IPS-15b (cell line): ENCODE measurements around the gene KLHL3.
"Not testable (repeated sequence)": the region's sequence is repeated elsewhere in the genome, so short reads cannot be mapped to it uniquely, and the experiment has no call there.

Experiments
- H3K27me3 ChIP-seq: one replicate; pipeline ENCODE4 v1.6.1; 2013; ENCODE audit warnings: low read length; ENCODE audit not compliant: control insufficient read depth, insufficient read depth
- H3K36me3 ChIP-seq: one replicate; pipeline ENCODE4 v1.6.1; 2013; ENCODE audit warnings: low read length; ENCODE audit not compliant: control insufficient read depth, insufficient read depth
- H3K4me1 ChIP-seq: one replicate; pipeline ENCODE4 v1.6.1; 2013; ENCODE audit warnings: mild to moderate bottlenecking, low read length; ENCODE audit not compliant: control insufficient read depth, insufficient read depth
- H3K4me3 ChIP-seq: one replicate; pipeline ENCODE4 v1.5.1; 2013; ENCODE audit warnings: low read depth, low read length
- H3K9ac ChIP-seq: one replicate; pipeline ENCODE4 v1.6.1; 2013; ENCODE audit warnings: low read depth, mild to moderate bottlenecking, low read length
- H3K9me3 ChIP-seq: one replicate; pipeline ENCODE4 v1.6.1; 2013; ENCODE audit warnings: mild to moderate bottlenecking, low read length; ENCODE audit not compliant: control insufficient read depth, insufficient read depth

The KLHL3 gene

GRCh38 chr5:137735555-137736284, at the start of gene KLHL3:
Gene KLHL3, minus strand, starts transcription at chr5:137736089. Its CDS starts 443 bp downstream, at chr5:137735646.
- peak within 1 kb of the TSS; percentile 70 for H3K9ac ChIP-seq
- peak within 1 kb of the TSS; percentile 89 for H3K4me3 ChIP-seq
- no peaks in the 10 kb centered on the region for H3K9me3 ChIP-seq
- H3K27me3 ChIP-seq, result no peaks in the 10 kb centered on the region
- H3K36me3 ChIP-seq, result no peaks in the 10 kb centered on the region
- H3K4me1 ChIP-seq, result peaks cover 14% of the 10 kb centered on the region

GRCh38 chr5:137782984-137783536, 47.2 kb upstream of the KLHL3 start:
- H3K36me3 ChIP-seq, result no peaks in the 10 kb centered on the region
- no peaks in the 10 kb centered on the region for H3K9me3 ChIP-seq
- no peak overlapping the region for H3K4me3 ChIP-seq
- H3K27me3 ChIP-seq, result no peaks in the 10 kb centered on the region
- no peak overlapping the region for H3K9ac ChIP-seq
- no peaks in the 10 kb centered on the region for H3K4me1 ChIP-seq

GRCh38 chr5:137782055-137782454, 46.2 kb upstream of the KLHL3 start:
- Histone ChIP-seq H3K4me1 (no peaks in the 10 kb centered on the region), H3K9me3 (no peaks in the 10 kb centered on the region), H3K4me3 (no peak overlapping the region), H3K27me3 (no peaks in the 10 kb centered on the region), H3K36me3 (no peaks in the 10 kb centered on the region), H3K9ac (no peak overlapping the region)

GRCh38 chr5:137778772-137779564, 43.1 kb upstream of the KLHL3 start:
- no peaks in the 10 kb centered on the region for H3K27me3 ChIP-seq

GRCh38 chr5:137767937-137768336, 32.0 kb upstream of the KLHL3 start:
- H3K4me3 ChIP-seq, H3K36me3 ChIP-seq, H3K4me1 ChIP-seq, H3K27me3 ChIP-seq, H3K9me3 ChIP-seq, H3K9ac ChIP-seq: not testable (repeated sequence)

More at GRCh38 chr5:137778772-137779564, 43.1 kb upstream of the KLHL3 start:
- Histone ChIP-seq H3K9ac (no peak overlapping the region), H3K36me3 (no peaks in the 10 kb centered on the region), H3K9me3 (no peaks in the 10 kb centered on the region), H3K4me1 (no peaks in the 10 kb centered on the region), H3K4me3 (no peak overlapping the region)

GRCh38 chr5:137761566-137761965, 25.7 kb upstream of the KLHL3 start:
- Histone ChIP-seq H3K36me3 (no peaks in the 10 kb centered on the region), H3K4me3 (no peak overlapping the region), H3K9me3 (no peaks in the 10 kb centered on the region), H3K9ac (no peak overlapping the region), H3K4me1 (no peaks in the 10 kb centered on the region), H3K27me3 (no peaks in the 10 kb centered on the region)

GRCh38 chr5:137760719-137761516, 25.0 kb upstream of the KLHL3 start:
- H3K9ac ChIP-seq, result no peak overlapping the region
- no peaks in the 10 kb centered on the region for H3K36me3 ChIP-seq
- H3K4me3 ChIP-seq, result no peak overlapping the region
- no peaks in the 10 kb centered on the region for H3K27me3 ChIP-seq
- H3K9me3 ChIP-seq, result no peaks in the 10 kb centered on the region
- no peaks in the 10 kb centered on the region for H3K4me1 ChIP-seq

GRCh38 chr5:137760294-137760693, 24.4 kb upstream of the KLHL3 start:
- H3K9ac ChIP-seq, result no peak overlapping the region
- no peaks in the 10 kb centered on the region for H3K9me3 ChIP-seq
- no peak overlapping the region for H3K4me3 ChIP-seq
- H3K4me1 ChIP-seq, result no peaks in the 10 kb centered on the region
- H3K27me3 ChIP-seq, result no peaks in the 10 kb centered on the region
- no peaks in the 10 kb centered on the region for H3K36me3 ChIP-seq

GRCh38 chr5:137758715-137759306, 22.9 kb upstream of the KLHL3 start:
- Histone ChIP-seq H3K27me3 (no peaks in the 10 kb centered on the region), H3K9me3 (no peaks in the 10 kb centered on the region), H3K4me3 (no peak overlapping the region), H3K4me1 (no peaks in the 10 kb centered on the region), H3K36me3 (no peaks in the 10 kb centered on the region), H3K9ac (no peak overlapping the region)

GRCh38 chr5:137758121-137758520, 22.2 kb upstream of the KLHL3 start:
- Histone ChIP-seq H3K4me3 (no peak overlapping the region), H3K4me1 (no peaks in the 10 kb centered on the region), H3K27me3 (no peaks in the 10 kb centered on the region), H3K36me3 (no peaks in the 10 kb centered on the region), H3K9ac (no peak overlapping the region), H3K9me3 (no peaks in the 10 kb centered on the region)

GRCh38 chr5:137757634-137758033, 21.7 kb upstream of the KLHL3 start:
- Histone ChIP-seq H3K27me3 (no peaks in the 10 kb centered on the region), H3K4me1 (no peaks in the 10 kb centered on the region), H3K36me3 (no peaks in the 10 kb centered on the region), H3K9me3 (no peaks in the 10 kb centered on the region), H3K4me3 (no peak overlapping the region), H3K9ac (no peak overlapping the region)
